Neural cell (in vitro differentiated cells): Measurements from ENCODE around the gene RASGRP2. TPM values are rescaled to one million over a fixed set of nuclear protein-coding genes. Genes with fewer than 3 reads are reported as not detected.

Experiments used
- H2AFZ ChIP-seq: fragments of 200-600, 300-800 bp; sonication (generic), shearing (Covaris generic); 2 replicates; pipeline ENCODE4 v1.6.0; 2014; ENCODE audit warnings: low read depth, mild to moderate bottlenecking, antibody characterized with exemption, low read length, moderate library complexity
- H3F3A ChIP-seq: fragments of 200-600 bp; shearing (Covaris generic); 2 replicates; pipeline ENCODE4 v1.6.1; 2016; ENCODE audit warnings: mild to moderate bottlenecking, moderate library complexity, mixed read lengths, antibody characterized with exemption, low read length; ENCODE audit not compliant: insufficient read depth, poor library complexity, severe bottlenecking
- H3K27ac ChIP-seq: fragments of 200-600, 300-800 bp; sonication (generic), shearing (Covaris generic); 2 replicates; pipeline ENCODE4 v1.5.1; 2014; ENCODE audit warnings: mild to moderate bottlenecking, low read length, moderate library complexity
- H3K27me3 ChIP-seq: fragments of 300-800, 200-600 bp; sonication (generic), shearing (Covaris generic); 2 replicates; pipeline ENCODE4 v1.6.0; 2014; ENCODE audit warnings: mild to moderate bottlenecking, low read depth, low read length, moderate library complexity; ENCODE audit not compliant: insufficient read depth
- H3K36me3 ChIP-seq: fragments of 300-800, 200-600 bp; sonication (generic), shearing (Covaris generic); 2 replicates; pipeline ENCODE4 v1.5.1; 2014; ENCODE audit warnings: mild to moderate bottlenecking, antibody characterized with exemption, low read length, moderate library complexity; ENCODE audit not compliant: insufficient read depth
- H3K4me2 ChIP-seq: fragments of 300-800, 200-600 bp; sonication (generic), shearing (Covaris generic); 2 replicates; pipeline ENCODE4 v1.6.0; 2014; ENCODE audit warnings: mild to moderate bottlenecking, low read length
- H3K4me3 ChIP-seq: fragments of 300-800, 200-600 bp; sonication (generic), shearing (Covaris generic); 2 replicates; pipeline ENCODE4 v1.5.1; 2014; ENCODE audit warnings: mild to moderate bottlenecking, low read length, moderate library complexity
- H3K79me2 ChIP-seq: fragments of 200-600 bp; shearing (Covaris generic); replicated peaks from 2 replicates; pipeline ENCODE4 v1.6.0; 2014; ENCODE audit warnings: mild to moderate bottlenecking, low read length, moderate library complexity; ENCODE audit not compliant: insufficient read depth
- H3K9ac ChIP-seq: fragments of 300-800, 200-600 bp; sonication (generic), shearing (Covaris generic); 2 replicates; pipeline ENCODE4 v1.6.1; 2016; ENCODE audit warnings: mild to moderate bottlenecking, low read length, mixed read lengths
- H3K9me2 ChIP-seq: fragments of 200-600 bp; shearing (Covaris generic); 2 replicates; pipeline ENCODE4 v1.6.1; 2016; ENCODE audit warnings: mild to moderate bottlenecking, low read length, mixed read lengths; ENCODE audit not compliant: insufficient read depth
- H3K9me3 ChIP-seq: fragments of 200-600, 300-800 bp; sonication (generic), shearing (Covaris generic); 2 replicates; pipeline ENCODE4 v1.6.1; 2016; ENCODE audit warnings: mild to moderate bottlenecking, mixed run types, low read length, moderate library complexity, mixed read lengths
- H4K20me1 ChIP-seq: fragments of 200-600 bp; shearing (Covaris generic); 2 replicates; pipeline ENCODE4 v1.6.1; 2016; ENCODE audit warnings: mild to moderate bottlenecking, mixed run types; ENCODE audit not compliant: insufficient read depth
- EP300 ChIP-seq: fragments of 450-650 bp; conservative IDR thresholded peaks from 2 replicates; pipeline ENCODE4 v1.6.1; 2014; ENCODE audit warnings: antibody characterized with exemption, mild to moderate bottlenecking, moderate library complexity; ENCODE audit not compliant: poor library complexity, severe bottlenecking
- EZH2 ChIP-seq: fragments of 200-600, 300-800 bp; shearing (Covaris generic), sonication (generic); IDR thresholded peaks from 2 replicates; pipeline ENCODE4 v1.6.1; 2014; ENCODE audit warnings: antibody characterized with exemption, low read length, borderline replicate concordance, mild to moderate bottlenecking; ENCODE audit not compliant: insufficient read depth, poor library complexity, severe bottlenecking
- MXI1 ChIP-seq: fragments of 450-650 bp; conservative IDR thresholded peaks from 2 replicates; pipeline ENCODE4 v1.6.1; 2014; ENCODE audit warnings: antibody characterized with exemption, mild to moderate bottlenecking; ENCODE audit not compliant: poor library complexity, severe bottlenecking
- POLR2AphosphoS5 ChIP-seq: IDR thresholded peaks from 2 replicates; pipeline ENCODE4 v1.6.1; 2012
- RAD21 ChIP-seq: fragments of 450-650 bp; conservative IDR thresholded peaks from 2 replicates; pipeline ENCODE4 v1.6.1; 2014; ENCODE audit warnings: antibody characterized with exemption, mild to moderate bottlenecking, moderate library complexity
- SMC3 ChIP-seq: fragments of 450-650 bp; conservative IDR thresholded peaks from 2 replicates; pipeline ENCODE4 v1.6.1; 2014; ENCODE audit warnings: antibody characterized with exemption, mild to moderate bottlenecking, moderate library complexity; ENCODE audit not compliant: poor library complexity
- TAF1 ChIP-seq: IDR thresholded peaks from 2 replicates; pipeline ENCODE4 v1.6.1; 2012; ENCODE audit warnings: low read depth
- polyA plus RNA-seq: library from polyadenylated mRNA; depleted of rRNA; stranded (reverse); fragments of >200 nt; gene quantifications from 2 replicates; pipeline ENCODE4 v1.2.3, GENCODE V29; 2014
- TF ChIP-seq, protein P1 (sequence below): fragments of 450-650 bp; IDR thresholded peaks from 2 replicates; pipeline ENCODE4 v1.5.1; 2014; ENCODE audit warnings: antibody characterized with exemption, mild to moderate bottlenecking, moderate library complexity; ENCODE audit not compliant: poor library complexity, severe bottlenecking
- TF ChIP-seq, protein P2 (sequence below): IDR thresholded peaks from 2 replicates; pipeline ENCODE4 v1.6.1; 2012; ENCODE audit warnings: borderline replicate concordance

The RASGRP2 gene
- polyA plus RNA-seq, 1 donor from 2014 or later, result 4.5 TPM

DNA sequence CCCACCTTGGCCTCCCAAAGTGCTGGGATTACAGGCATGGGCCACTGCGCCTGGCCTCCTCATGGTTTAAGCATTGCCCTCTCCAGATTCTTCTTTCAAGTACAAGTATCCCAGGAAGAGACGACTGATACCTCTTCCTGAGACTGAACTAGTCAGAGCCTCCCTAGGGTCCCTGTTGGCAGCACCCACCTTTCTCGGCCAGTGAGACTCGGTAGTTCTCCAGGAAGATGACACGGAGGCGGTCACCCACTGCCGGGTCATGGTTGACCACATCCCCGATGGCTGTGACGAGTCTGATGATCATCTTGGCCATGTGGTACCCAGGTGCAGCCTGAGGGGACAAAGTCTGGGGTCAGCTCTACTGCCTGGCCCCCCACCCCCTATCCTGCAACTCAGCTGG lies 7.2 kb upstream of the RASGRP2 start:
- TF ChIP-seq, protein P1, sequence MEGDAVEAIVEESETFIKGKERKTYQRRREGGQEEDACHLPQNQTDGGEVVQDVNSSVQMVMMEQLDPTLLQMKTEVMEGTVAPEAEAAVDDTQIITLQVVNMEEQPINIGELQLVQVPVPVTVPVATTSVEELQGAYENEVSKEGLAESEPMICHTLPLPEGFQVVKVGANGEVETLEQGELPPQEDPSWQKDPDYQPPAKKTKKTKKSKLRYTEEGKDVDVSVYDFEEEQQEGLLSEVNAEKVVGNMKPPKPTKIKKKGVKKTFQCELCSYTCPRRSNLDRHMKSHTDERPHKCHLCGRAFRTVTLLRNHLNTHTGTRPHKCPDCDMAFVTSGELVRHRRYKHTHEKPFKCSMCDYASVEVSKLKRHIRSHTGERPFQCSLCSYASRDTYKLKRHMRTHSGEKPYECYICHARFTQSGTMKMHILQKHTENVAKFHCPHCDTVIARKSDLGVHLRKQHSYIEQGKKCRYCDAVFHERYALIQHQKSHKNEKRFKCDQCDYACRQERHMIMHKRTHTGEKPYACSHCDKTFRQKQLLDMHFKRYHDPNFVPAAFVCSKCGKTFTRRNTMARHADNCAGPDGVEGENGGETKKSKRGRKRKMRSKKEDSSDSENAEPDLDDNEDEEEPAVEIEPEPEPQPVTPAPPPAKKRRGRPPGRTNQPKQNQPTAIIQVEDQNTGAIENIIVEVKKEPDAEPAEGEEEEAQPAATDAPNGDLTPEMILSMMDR, result no peak
- TF ChIP-seq RAD21 (no peak), EZH2 (no peak), TAF1 (no peak), SMC3 (no peak), EP300 (no peak), POLR2AphosphoS5 (no peak), MXI1 (no peak)
- TF ChIP-seq, protein P2, sequence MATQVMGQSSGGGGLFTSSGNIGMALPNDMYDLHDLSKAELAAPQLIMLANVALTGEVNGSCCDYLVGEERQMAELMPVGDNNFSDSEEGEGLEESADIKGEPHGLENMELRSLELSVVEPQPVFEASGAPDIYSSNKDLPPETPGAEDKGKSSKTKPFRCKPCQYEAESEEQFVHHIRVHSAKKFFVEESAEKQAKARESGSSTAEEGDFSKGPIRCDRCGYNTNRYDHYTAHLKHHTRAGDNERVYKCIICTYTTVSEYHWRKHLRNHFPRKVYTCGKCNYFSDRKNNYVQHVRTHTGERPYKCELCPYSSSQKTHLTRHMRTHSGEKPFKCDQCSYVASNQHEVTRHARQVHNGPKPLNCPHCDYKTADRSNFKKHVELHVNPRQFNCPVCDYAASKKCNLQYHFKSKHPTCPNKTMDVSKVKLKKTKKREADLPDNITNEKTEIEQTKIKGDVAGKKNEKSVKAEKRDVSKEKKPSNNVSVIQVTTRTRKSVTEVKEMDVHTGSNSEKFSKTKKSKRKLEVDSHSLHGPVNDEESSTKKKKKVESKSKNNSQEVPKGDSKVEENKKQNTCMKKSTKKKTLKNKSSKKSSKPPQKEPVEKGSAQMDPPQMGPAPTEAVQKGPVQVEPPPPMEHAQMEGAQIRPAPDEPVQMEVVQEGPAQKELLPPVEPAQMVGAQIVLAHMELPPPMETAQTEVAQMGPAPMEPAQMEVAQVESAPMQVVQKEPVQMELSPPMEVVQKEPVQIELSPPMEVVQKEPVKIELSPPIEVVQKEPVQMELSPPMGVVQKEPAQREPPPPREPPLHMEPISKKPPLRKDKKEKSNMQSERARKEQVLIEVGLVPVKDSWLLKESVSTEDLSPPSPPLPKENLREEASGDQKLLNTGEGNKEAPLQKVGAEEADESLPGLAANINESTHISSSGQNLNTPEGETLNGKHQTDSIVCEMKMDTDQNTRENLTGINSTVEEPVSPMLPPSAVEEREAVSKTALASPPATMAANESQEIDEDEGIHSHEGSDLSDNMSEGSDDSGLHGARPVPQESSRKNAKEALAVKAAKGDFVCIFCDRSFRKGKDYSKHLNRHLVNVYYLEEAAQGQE, result no peak
- no peak overlapping the region for H3K9ac ChIP-seq
- H3K27ac ChIP-seq, result no peak overlapping the region

DNA sequence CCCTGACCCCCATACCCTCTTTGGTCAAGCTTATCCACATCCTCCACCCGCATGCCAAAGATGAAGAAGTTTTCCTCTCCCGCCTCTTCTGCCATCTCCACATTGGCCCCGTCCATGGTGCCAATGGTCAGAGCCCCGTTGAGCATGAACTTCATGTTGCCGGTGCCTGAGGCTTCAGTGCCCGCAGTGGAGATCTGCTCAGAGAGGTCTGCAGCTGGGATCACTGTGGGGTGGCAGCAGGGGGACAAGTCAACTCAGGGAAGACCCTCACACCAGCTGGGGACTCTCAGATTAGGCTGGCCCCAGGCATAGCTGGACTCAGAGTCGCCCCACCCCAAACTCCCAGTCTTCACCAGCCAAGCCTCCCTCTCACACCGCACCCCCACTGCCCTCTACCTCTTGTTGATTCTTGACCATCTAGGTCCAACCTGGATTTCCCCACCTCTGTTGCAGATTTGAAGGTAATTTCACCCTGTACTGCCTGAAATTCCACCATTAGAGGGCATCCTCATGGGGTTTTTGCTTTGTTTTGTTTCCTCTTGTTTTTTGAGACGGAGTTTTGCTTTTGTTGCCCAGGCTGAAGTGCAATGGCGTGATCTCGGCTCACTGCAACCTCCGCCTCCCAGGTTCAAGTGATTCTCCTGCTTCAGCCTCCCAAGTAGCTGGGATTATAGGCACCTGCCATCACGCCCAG lies 6.6 kb upstream of the RASGRP2 start:
- no peak for TF ChIP-seq RAD21
- H3K4me2 ChIP-seq, result no peak overlapping the region
- no peaks in the 10 kb centered on the region for H3K9me2 ChIP-seq
- no peaks in the 10 kb centered on the region for H4K20me1 ChIP-seq
- H3K4me3 ChIP-seq, result no peak overlapping the region
- no peaks in the 10 kb centered on the region for H3K27me3 ChIP-seq
- no peaks in the 10 kb centered on the region for H3K79me2 ChIP-seq
- no peak overlapping the region for H2AFZ ChIP-seq
- no peak overlapping the region for H3K27ac ChIP-seq
- no peaks in the 10 kb centered on the region for H3F3A ChIP-seq
- H3K36me3 ChIP-seq, result no peaks in the 10 kb centered on the region
- no peaks in the 10 kb centered on the region for H3K9me3 ChIP-seq
- no peak overlapping the region for H3K9ac ChIP-seq

More for the DNA sequence above, 7.2 kb upstream of the RASGRP2 start:
- Histone ChIP-seq H3K27me3 (no peaks in the 10 kb centered on the region), H3K9me2 (no peaks in the 10 kb centered on the region), H4K20me1 (no peaks in the 10 kb centered on the region), H3K9me3 (no peaks in the 10 kb centered on the region), H3F3A (no peaks in the 10 kb centered on the region), H3K36me3 (no peaks in the 10 kb centered on the region), H3K79me2 (no peaks in the 10 kb centered on the region), H3K4me3 (no peak overlapping the region), H2AFZ (no peak overlapping the region), H3K4me2 (no peak overlapping the region)
